Progenitor cell of endocrine pancreas (in vitro differentiated cells): ENCODE measurements around the gene SOX10. TPM values are rescaled to one million over a fixed set of nuclear protein-coding genes. Genes with fewer than 3 reads are reported as not detected.

ENCODE experiments used
- DNase-seq: peaks from one replicate; pipeline ENCODE4 v3.0.0; 2021; ENCODE audit warnings: low spot score; ENCODE audit not compliant: unreplicated experiment
- H3K27ac Mint-ChIP-seq: 2 replicates; pipeline ENCODE4 v1.8.0; 2021; ENCODE audit warnings: mild to moderate bottlenecking, moderate library complexity, mixed read lengths
- H3K27me3 Mint-ChIP-seq: 2 replicates; pipeline ENCODE4 v1.8.0; 2021; ENCODE audit warnings: mixed read lengths
- H3K36me3 Mint-ChIP-seq: 2 replicates; pipeline ENCODE4 v1.8.0; 2022; ENCODE audit warnings: mixed read lengths; ENCODE audit not compliant: insufficient read depth
- H3K4me1 Mint-ChIP-seq: 2 replicates; pipeline ENCODE4 v1.8.0; 2021; ENCODE audit warnings: low read depth, mixed read lengths
- H3K4me3 Mint-ChIP-seq: 2 replicates; pipeline ENCODE4 v1.8.0; 2021; ENCODE audit warnings: low read depth, mild to moderate bottlenecking, moderate library complexity, mixed read lengths
- H3K9me3 Mint-ChIP-seq: 2 replicates; pipeline ENCODE4 v1.8.0; 2021; ENCODE audit warnings: low read depth, mixed read lengths
- total RNA-seq: library from RNA; stranded (reverse); gene quantifications from 2 replicates; pipeline ENCODE4 v1.2.1, GENCODE V29; 2021
- TF ChIP-seq, protein P1 (sequence below): fragments of 200-600 bp; sonication (generic); IDR thresholded peaks from one replicate; pipeline ENCODE4 v1.5.0; 2021; ENCODE audit warnings: antibody characterized with exemption, mild to moderate bottlenecking; ENCODE audit not compliant: unreplicated experiment

SOX10 gene
- total RNA-seq, 1 donor from 2014 or later = 1.3 TPM

DNA sequence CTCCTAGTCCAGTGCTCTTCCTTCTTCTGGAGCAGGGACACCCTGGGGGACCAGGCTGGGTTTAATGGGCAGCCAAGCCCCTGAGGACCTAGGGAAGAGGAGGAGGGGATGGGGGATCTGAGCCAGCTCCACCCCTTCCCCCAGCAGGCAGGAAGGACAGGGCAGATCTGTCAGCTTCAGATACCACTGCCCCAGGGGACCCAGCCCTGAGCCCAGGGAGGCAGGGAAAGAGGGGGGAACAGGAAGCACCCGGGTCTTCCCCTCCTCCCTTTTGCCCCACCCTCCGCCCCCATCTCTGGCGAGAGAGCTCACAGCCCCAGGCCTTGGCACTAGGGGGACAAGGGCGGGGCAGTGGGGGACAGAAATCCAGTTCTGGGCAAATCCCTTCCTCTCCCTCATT lies 11.7 kb upstream of the SOX10 start:
- H3K9me3 Mint-ChIP-seq = no peaks in the 10 kb centered on the region
- no peak overlapping the region for H3K4me3 Mint-ChIP-seq
- TF ChIP-seq, protein P1, sequence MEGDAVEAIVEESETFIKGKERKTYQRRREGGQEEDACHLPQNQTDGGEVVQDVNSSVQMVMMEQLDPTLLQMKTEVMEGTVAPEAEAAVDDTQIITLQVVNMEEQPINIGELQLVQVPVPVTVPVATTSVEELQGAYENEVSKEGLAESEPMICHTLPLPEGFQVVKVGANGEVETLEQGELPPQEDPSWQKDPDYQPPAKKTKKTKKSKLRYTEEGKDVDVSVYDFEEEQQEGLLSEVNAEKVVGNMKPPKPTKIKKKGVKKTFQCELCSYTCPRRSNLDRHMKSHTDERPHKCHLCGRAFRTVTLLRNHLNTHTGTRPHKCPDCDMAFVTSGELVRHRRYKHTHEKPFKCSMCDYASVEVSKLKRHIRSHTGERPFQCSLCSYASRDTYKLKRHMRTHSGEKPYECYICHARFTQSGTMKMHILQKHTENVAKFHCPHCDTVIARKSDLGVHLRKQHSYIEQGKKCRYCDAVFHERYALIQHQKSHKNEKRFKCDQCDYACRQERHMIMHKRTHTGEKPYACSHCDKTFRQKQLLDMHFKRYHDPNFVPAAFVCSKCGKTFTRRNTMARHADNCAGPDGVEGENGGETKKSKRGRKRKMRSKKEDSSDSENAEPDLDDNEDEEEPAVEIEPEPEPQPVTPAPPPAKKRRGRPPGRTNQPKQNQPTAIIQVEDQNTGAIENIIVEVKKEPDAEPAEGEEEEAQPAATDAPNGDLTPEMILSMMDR = no peak
- H3K4me1 Mint-ChIP-seq = peaks cover 12% of the 10 kb centered on the region
- H3K27me3 Mint-ChIP-seq = no peaks in the 10 kb centered on the region
- H3K27ac Mint-ChIP-seq = no peak overlapping the region
- H3K36me3 Mint-ChIP-seq = no peaks in the 10 kb centered on the region
- DNase-seq = no peak

DNA sequence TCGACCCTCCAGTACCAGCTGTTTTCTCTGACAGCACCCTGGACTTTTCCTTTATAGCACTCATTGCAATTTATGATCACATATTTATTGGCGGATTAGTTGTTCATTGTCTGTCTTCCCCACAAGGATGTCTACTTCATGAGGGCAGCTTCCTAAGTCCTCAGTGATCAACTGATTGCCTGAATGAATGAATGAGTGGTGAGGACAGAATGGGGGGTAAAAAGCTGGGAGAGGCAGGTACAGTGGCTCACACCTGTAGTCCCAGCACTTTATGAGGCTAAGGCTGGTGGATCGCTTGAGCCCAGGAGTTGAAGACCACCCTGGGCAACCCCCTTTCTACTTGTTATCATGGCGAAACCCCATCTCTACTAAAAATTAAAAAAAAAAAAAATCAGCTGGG lies 11.1 kb upstream of the SOX10 start:
- TF ChIP-seq, protein P1 = no peak

DNA sequence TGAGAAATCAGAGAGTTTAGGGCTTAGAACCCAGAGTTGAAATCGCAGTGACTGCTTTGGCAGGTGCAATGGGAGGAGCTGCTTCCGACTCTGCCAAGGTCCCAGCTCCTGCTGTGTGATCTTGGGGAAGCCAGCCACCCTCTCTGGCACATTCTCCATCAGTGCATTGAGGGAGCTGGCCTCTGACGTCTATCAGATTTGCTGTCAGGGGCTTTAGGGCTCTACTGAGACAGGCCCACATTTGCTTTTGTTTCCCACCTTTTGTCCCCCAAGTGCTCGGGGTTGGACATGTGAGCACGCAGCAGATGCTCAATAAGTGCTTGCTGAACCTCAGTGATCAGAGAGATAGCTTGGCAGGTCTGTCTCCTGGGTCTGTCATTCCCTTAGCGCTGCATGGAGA lies 10.6 kb upstream of the SOX10 start:
- H3K27me3 Mint-ChIP-seq = no peaks in the 10 kb centered on the region
- no peak for DNase-seq
- no peaks in the 10 kb centered on the region for H3K36me3 Mint-ChIP-seq
- H3K27ac Mint-ChIP-seq = no peak overlapping the region
- no peaks in the 10 kb centered on the region for H3K9me3 Mint-ChIP-seq
- TF ChIP-seq, protein P1 = no peak
- H3K4me3 Mint-ChIP-seq = no peak overlapping the region
- peaks cover 10% of the 10 kb centered on the region for H3K4me1 Mint-ChIP-seq

More for the DNA sequence above, 11.1 kb upstream of the SOX10 start:
- H3K4me1 Mint-ChIP-seq = peaks cover 12% of the 10 kb centered on the region
- H3K4me3 Mint-ChIP-seq = no peak overlapping the region
- H3K9me3 Mint-ChIP-seq = no peaks in the 10 kb centered on the region
- H3K36me3 Mint-ChIP-seq = no peaks in the 10 kb centered on the region
- DNase-seq = no peak
- H3K27me3 Mint-ChIP-seq = no peaks in the 10 kb centered on the region
- no peak overlapping the region for H3K27ac Mint-ChIP-seq

DNA sequence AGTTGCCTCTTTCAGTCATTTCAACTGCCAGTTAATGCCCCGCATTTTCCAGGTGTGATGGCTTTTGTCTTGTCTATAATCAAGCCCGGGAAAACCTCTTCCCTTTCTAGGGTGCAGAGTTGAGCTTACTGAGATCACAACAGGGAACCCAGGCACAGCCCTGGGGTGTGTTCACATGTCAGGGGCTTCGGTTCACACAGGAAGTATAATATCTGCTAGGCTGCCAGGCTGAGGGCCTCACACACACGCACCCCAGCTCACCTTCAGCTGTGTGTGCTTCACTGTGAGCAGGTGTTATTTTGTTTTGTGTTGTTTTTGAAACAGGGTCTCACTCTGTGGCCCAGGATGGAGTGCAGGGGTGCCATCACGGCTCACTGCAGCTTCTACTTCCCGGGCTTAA lies 9.7 kb upstream of the SOX10 start:
- DNase-seq = no peak
- TF ChIP-seq, protein P1 = no peak
- no peak overlapping the region for H3K4me3 Mint-ChIP-seq
- no peak overlapping the region for H3K27ac Mint-ChIP-seq
- no peaks in the 10 kb centered on the region for H3K9me3 Mint-ChIP-seq
- no peaks in the 10 kb centered on the region for H3K27me3 Mint-ChIP-seq
- H3K36me3 Mint-ChIP-seq = no peaks in the 10 kb centered on the region
- H3K4me1 Mint-ChIP-seq = peaks cover 9% of the 10 kb centered on the region

DNA sequence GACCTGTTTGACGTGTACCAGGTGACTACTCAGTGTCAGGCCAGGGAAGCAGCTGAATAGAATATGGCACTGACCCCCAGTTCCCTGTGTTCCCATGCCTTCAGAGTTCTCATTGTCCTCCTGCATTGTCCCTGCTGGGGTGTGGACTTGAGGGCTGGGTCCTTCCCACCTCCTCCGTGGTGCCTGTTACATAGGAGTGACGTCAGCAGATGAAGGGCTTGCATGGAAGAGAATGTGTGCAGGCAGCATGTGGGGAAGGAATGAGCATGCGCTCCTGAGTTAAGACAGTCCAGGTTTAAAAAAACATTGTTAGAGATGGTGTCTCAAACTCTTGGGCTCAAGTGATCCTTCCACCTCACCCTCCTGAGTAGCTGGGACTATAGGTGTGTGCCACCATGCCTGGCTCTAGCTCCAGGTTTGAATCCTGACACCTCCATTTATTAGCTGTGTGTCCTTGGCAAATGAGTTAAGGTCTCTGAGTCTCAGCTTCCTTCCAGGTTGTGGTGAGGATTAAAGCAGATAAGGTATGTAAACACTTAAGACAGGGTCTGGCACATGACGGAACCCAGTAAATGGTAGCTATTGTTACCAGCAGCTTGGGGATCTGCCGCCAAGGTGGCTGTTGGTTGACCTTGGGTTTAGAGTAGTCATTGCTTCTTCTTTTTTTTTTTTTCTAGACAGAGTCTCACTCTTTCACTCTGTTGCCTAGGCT lies 7.5 kb upstream of the SOX10 start:
- H3K36me3 Mint-ChIP-seq = no peaks in the 10 kb centered on the region

More for the DNA sequence above, 7.5 kb upstream of the SOX10 start:
- Mint-ChIP-seq H3K27me3 (no peaks in the 10 kb centered on the region), H3K27ac (no peak overlapping the region), H3K4me3 (no peak overlapping the region), H3K9me3 (no peaks in the 10 kb centered on the region), H3K4me1 (no peaks in the 10 kb centered on the region)
- no peak for DNase-seq
- TF ChIP-seq, protein P1 = no peak
